ENCODE results near the gene HDAC5.
A peak's percentile ranks its signal among the peaks of the same experiment; 100 is the strongest.

Gene HDAC5

DNA sequence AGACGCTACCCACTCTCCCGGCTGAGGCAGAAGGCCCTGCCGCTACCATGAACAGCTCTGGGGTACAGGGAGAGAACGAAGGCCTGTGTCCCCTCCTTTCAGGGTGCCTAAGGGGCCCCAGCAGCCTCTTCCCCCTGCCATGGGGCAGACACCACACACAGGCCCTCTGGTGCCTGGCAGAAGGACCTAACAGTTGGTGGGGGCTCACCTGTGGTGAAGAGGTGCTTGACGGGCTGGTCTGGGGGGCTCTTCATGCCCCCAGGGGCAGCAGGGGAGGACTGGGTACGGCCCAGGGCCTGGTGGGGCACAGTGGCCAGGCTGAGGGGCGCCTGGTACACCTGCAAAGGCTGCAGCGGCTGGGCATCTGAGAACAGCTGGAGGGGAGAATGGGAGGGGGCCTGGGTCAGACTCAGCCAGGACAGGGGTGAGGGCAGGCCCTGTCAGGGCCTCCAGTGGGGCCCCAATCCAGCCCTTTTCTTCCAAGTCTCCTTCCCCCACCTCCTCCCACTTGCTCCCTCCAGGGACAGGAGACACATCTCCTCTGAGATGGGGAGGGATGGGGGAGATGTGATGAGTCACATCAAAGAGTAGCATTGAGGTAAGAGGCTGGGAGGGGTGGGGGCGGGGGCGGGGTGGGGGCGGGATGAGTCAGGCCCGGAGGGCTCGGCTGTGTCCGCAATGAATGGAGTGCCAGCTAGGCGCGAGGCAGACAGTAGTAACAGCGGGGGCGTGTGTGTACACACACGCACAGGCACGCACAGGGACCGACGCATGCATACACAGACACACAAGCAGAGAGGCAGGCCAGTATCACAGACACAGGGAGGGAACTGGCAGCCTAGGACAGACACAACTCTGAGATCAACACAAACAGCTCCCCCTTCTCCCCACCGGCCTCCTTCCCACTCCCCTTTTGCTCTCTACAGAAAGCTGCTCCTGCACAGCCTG is 36.8 kb downstream of the HDAC5 start:
- Histone ChIP-seq H3K4me3 (ENCODE audit: insufficient read depth, low read depth, low read length, poor library complexity, severe bottlenecking) (no peak overlapping the region), H3K27me3 (replicated peaks; ENCODE audit: control insufficient read depth, insufficient read depth, low read length, poor library complexity, severe bottlenecking) (no peaks in the 10 kb centered on the region), H3K9me3 (ENCODE audit: control insufficient read depth, low read length) (no peaks in the 10 kb centered on the region), H3K36me3 (ENCODE audit: control insufficient read depth, insufficient read depth, low read length) (peaks cover 38% of the 10 kb centered on the region), H3K27ac (ENCODE audit: insufficient read depth, low read length, poor library complexity, severe bottlenecking) (no peak overlapping the region), H3K4me1 (ENCODE audit: control insufficient read depth, insufficient read depth, low read length, poor library complexity, severe bottlenecking) (no peaks in the 10 kb centered on the region)
- DNase-seq: peak in 1 of 3 donors; percentile 16

DNA sequence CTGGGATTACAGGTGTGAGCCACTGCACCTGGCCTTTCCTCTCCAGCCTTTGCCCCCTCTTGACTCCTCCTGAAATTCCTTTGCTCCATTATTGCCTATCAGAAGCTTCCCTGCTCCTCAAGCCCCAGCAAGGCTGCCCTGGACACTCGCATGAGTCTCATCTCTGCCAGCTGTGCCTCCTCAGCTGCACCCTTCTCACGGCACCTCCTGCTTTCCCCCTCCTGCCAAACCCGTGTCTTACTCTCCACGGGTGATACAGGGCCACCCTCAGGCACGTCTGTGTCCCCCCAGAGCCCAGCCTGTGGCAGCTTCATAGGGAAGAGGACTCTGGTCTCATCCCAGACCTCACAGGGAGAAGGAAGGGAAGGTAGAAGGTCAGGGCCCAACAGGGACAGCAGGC is 37.5 kb downstream of the HDAC5 start:
- DNase-seq: no peak
- Histone ChIP-seq H3K27ac (ENCODE audit: insufficient read depth, low read length, poor library complexity, severe bottlenecking) (no peak overlapping the region), H3K4me3 (ENCODE audit: insufficient read depth, low read depth, low read length, poor library complexity, severe bottlenecking) (no peak overlapping the region), H3K36me3 (ENCODE audit: control insufficient read depth, insufficient read depth, low read length) (peaks cover 32% of the 10 kb centered on the region), H3K4me1 (ENCODE audit: control insufficient read depth, insufficient read depth, low read length, poor library complexity, severe bottlenecking) (no peaks in the 10 kb centered on the region), H3K27me3 (replicated peaks; ENCODE audit: control insufficient read depth, insufficient read depth, low read length, poor library complexity, severe bottlenecking) (no peaks in the 10 kb centered on the region), H3K9me3 (ENCODE audit: control insufficient read depth, low read length) (no peaks in the 10 kb centered on the region)

DNA sequence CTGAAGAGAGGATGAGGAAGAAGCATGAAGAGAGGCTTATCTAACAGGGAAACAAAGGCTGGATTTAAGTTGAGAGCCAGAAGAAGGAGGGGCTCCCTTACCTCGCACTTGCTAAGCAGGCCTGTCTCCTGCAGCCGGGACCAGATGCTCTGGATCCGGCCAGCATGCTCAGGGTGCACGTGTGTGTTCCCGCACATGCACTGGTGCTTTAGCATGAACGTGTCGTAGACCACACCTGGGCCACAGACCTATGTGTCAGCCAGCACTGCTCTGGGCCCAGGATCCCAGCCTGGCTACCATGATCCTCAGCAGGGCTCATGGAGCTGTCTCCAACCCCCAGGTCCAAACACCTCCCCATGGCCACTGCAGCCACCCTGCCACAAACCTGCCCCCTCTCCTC is 38.5 kb downstream of the HDAC5 start:
- H3K4me1 ChIP-seq (ENCODE audit: control insufficient read depth, insufficient read depth, low read length, poor library complexity, severe bottlenecking): no peaks in the 10 kb centered on the region
- peaks cover 41% of the 10 kb centered on the region for H3K36me3 ChIP-seq (ENCODE audit: control insufficient read depth, insufficient read depth, low read length)

DNA sequence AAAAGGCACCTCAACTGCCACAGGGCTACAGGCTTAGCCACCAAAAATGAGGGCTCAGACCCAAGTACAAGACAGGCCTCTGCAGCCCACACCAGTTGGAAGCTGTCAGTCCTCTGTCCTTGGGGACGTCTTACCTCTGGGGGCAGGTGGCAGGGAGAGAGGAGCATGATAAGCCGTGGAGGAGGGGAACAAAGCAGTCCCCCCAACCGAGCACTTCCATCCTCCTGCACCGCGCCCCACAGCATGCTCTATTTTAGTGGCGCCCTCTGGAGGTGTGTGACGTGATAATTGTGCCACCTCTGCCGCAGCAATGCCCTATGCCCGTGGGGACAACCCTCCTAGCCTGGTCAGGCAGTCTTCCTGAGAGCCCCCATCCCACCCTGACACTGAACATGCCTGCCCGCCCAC is 39.3 kb downstream of the HDAC5 start:
- no peaks in the 10 kb centered on the region for H3K9me3 ChIP-seq (ENCODE audit: control insufficient read depth, low read length)
- no peak overlapping the region for H3K27ac ChIP-seq (ENCODE audit: insufficient read depth, low read length, poor library complexity, severe bottlenecking)
- no peaks in the 10 kb centered on the region for H3K27me3 ChIP-seq (replicated peaks; ENCODE audit: control insufficient read depth, insufficient read depth, low read length, poor library complexity, severe bottlenecking)
- no peak overlapping the region for H3K4me3 ChIP-seq (ENCODE audit: insufficient read depth, low read depth, low read length, poor library complexity, severe bottlenecking)
- peaks cover 42% of the 10 kb centered on the region for H3K36me3 ChIP-seq (ENCODE audit: control insufficient read depth, insufficient read depth, low read length)
- no peak for DNase-seq
- H3K4me1 ChIP-seq (ENCODE audit: control insufficient read depth, insufficient read depth, low read length, poor library complexity, severe bottlenecking): no peaks in the 10 kb centered on the region

More for the DNA sequence above, 38.5 kb downstream of the HDAC5 start:
- no peak overlapping the region for H3K27ac ChIP-seq (ENCODE audit: insufficient read depth, low read length, poor library complexity, severe bottlenecking)
- no peak overlapping the region for H3K4me3 ChIP-seq (ENCODE audit: insufficient read depth, low read depth, low read length, poor library complexity, severe bottlenecking)
- no peak for DNase-seq
- no peaks in the 10 kb centered on the region for H3K9me3 ChIP-seq (ENCODE audit: control insufficient read depth, low read length)
- no peaks in the 10 kb centered on the region for H3K27me3 ChIP-seq (replicated peaks; ENCODE audit: control insufficient read depth, insufficient read depth, low read length, poor library complexity, severe bottlenecking)

DNA sequence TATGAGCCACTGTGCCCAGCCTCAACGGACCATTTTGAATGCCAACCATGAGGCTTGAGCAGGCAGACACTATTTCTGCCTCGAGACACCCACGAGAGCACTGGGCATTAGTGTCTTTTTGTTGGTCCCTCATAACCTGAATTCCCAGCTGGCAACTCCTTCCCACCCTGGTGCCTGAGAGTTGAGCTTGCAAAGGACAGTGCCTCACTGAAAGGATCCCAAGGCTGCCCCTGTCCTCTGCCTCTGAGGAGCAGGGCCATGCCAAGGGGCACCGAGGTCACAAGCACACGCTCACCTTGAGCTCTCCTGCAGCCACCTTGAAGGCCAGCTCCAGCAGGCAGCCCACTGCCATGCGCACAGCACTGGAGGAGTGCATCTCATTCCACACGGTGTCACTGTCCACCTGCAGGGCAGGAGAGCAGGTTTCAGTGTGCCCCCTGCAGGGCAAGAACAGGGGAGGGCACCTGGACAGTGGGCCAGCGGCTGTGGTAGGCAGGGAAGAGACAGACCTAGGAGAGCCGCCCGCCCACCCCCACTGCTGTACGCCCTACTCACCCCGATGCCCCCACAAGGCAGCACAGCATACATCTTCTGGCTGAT is 40.1 kb downstream of the HDAC5 start:
- Histone ChIP-seq H3K36me3 (ENCODE audit: control insufficient read depth, insufficient read depth, low read length) (peaks cover 42% of the 10 kb centered on the region), H3K4me1 (ENCODE audit: control insufficient read depth, insufficient read depth, low read length, poor library complexity, severe bottlenecking) (no peaks in the 10 kb centered on the region)
- no peak for DNase-seq

DNA sequence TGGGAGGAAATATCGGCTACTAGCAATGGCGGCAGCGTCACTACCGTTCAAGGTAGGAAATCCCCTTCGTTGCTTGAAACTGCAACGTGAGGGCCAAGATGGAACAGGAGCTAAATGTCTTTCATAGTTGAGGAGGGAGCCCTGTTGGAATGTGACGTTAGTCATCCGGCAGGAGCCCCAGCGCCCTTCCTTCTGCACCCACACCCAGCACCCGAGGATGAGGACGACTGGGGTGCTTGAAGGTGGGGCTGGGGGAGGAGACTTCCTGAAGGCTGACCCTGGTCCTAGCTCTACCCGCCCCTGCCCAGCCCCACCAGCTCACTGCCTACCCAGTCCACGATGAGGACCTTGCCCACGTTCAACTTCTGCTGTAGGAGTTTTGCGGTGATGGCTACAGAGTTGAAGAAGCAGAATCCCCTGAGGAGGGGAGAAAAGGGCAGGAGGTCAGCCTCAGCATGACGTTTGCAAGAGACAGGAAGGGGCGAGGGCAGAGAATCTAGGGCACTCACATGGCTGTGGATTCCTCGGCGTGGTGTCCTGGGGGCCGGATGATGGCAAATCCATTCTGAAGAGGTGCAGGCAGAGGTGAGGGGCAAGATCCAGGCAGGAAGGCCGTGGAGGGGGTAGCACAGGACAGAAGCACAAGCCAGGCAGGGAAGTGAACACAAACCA is 41.0 kb downstream of the HDAC5 start:
- no peak for DNase-seq
- Histone ChIP-seq H3K4me3 (ENCODE audit: insufficient read depth, low read depth, low read length, poor library complexity, severe bottlenecking) (no peak overlapping the region), H3K27ac (ENCODE audit: insufficient read depth, low read length, poor library complexity, severe bottlenecking) (no peak overlapping the region), H3K27me3 (replicated peaks; ENCODE audit: control insufficient read depth, insufficient read depth, low read length, poor library complexity, severe bottlenecking) (no peaks in the 10 kb centered on the region), H3K4me1 (ENCODE audit: control insufficient read depth, insufficient read depth, low read length, poor library complexity, severe bottlenecking) (no peaks in the 10 kb centered on the region), H3K36me3 (ENCODE audit: control insufficient read depth, insufficient read depth, low read length) (peaks cover 51% of the 10 kb centered on the region), H3K9me3 (ENCODE audit: control insufficient read depth, low read length) (no peaks in the 10 kb centered on the region)

More for the DNA sequence above, 40.1 kb downstream of the HDAC5 start:
- Histone ChIP-seq H3K27me3 (replicated peaks; ENCODE audit: control insufficient read depth, insufficient read depth, low read length, poor library complexity, severe bottlenecking) (no peaks in the 10 kb centered on the region), H3K4me3 (ENCODE audit: insufficient read depth, low read depth, low read length, poor library complexity, severe bottlenecking) (no peak overlapping the region), H3K27ac (ENCODE audit: insufficient read depth, low read length, poor library complexity, severe bottlenecking) (no peak overlapping the region), H3K9me3 (ENCODE audit: control insufficient read depth, low read length) (no peaks in the 10 kb centered on the region)

DNA sequence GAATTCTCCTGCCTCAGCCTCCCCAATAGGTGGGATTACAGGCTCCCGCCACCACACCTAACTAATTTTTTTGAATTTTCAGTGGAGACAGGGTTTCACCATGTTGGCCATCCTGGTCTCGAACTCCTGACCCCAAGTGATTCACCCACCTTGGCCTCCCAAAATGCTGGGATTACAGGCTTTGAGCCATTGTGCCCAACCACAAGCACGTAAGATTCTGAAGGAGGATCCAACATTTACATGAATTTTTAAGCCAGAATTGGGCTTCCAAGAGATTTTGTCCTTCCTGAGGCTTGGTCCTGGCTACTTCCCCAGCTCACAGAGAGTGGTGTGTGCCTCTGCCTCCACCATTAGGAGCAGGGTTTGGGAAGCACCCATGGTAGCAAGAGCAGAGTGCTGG is 41.8 kb downstream of the HDAC5 start:
- no peak for DNase-seq
- Histone ChIP-seq H3K4me1 (ENCODE audit: control insufficient read depth, insufficient read depth, low read length, poor library complexity, severe bottlenecking) (no peaks in the 10 kb centered on the region), H3K4me3 (ENCODE audit: insufficient read depth, low read depth, low read length, poor library complexity, severe bottlenecking) (no peak overlapping the region), H3K27ac (ENCODE audit: insufficient read depth, low read length, poor library complexity, severe bottlenecking) (no peak overlapping the region), H3K9me3 (ENCODE audit: control insufficient read depth, low read length) (no peaks in the 10 kb centered on the region), H3K27me3 (replicated peaks; ENCODE audit: control insufficient read depth, insufficient read depth, low read length, poor library complexity, severe bottlenecking) (no peaks in the 10 kb centered on the region), H3K36me3 (ENCODE audit: control insufficient read depth, insufficient read depth, low read length) (peaks cover 54% of the 10 kb centered on the region)

DNA sequence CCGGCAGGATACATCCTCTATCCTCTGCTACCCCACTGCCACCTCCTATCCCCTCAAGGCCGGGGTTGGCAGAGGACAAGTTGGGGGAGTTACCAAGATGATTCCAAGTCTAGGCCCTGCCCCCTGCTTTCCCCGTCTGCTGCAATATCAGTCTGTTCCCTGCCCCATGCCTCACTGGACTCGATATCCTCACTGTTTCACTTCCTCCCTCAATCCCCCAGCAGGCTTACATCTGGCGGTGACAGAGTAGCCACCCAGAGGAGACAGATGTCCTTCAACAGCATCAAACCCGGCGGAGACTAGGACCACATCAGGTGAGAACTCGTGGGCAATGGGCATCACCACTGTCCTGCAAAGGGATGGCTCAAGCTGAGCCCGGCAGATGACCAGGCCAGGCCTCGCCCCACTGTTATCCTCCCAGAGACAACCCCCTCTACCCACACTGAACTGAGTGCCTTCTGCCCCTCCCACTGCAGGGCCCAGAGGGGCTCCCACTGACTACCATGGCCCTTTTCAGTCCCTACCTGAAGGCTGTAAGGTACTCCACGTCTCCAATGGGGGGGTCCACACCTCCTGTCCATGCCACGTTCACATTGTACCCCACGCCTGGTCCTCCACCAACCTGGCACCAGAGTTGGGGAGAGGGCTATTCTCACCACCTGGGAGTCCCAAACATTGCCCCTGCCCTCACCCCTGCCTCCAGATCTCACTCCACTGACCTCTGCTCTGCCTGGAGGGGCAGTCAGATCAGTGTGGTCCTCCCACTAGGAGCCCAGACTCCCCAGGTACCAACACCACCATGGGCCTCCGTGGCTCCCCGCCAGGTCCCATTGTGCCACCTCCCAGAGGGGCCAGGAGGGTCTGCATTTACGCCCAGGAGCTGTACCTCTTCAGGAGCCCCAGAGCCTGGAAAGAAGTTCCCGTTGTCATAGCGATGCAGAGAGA is 43.3 kb downstream of the HDAC5 start:
- no peak for DNase-seq
- Histone ChIP-seq H3K36me3 (ENCODE audit: control insufficient read depth, insufficient read depth, low read length) (peaks cover 51% of the 10 kb centered on the region), H3K27me3 (replicated peaks; ENCODE audit: control insufficient read depth, insufficient read depth, low read length, poor library complexity, severe bottlenecking) (no peaks in the 10 kb centered on the region), H3K27ac (ENCODE audit: insufficient read depth, low read length, poor library complexity, severe bottlenecking) (no peak overlapping the region), H3K4me1 (ENCODE audit: control insufficient read depth, insufficient read depth, low read length, poor library complexity, severe bottlenecking) (no peaks in the 10 kb centered on the region), H3K9me3 (ENCODE audit: control insufficient read depth, low read length) (no peaks in the 10 kb centered on the region), H3K4me3 (ENCODE audit: insufficient read depth, low read depth, low read length, poor library complexity, severe bottlenecking) (no peak overlapping the region)

DNA sequence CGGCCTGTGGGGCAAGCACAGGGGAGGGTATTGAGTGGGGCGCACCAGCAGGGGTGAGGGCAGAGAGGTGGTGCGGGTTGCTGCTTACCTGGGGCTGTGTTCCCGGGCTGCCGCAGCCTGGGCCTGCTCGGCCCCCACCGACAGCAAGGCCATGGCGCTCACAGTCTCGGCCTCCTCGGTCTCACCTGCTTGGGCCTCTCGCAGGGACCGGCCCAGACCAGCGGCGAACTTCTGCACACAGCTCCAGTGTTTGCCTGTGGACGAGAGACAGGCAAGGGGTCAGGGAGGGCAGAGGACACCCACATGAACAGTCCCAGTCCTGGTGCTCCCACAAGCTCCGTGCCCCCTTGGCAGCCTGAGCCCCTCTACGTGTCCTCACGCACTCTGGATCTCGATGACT is 45.0 kb downstream of the HDAC5 start:
- H3K4me3 ChIP-seq (ENCODE audit: insufficient read depth, low read depth, low read length, poor library complexity, severe bottlenecking): no peak overlapping the region
- no peak for DNase-seq
- H3K27ac ChIP-seq (ENCODE audit: insufficient read depth, low read length, poor library complexity, severe bottlenecking): no peak overlapping the region
- H3K9me3 ChIP-seq (ENCODE audit: control insufficient read depth, low read length): no peaks in the 10 kb centered on the region
- no peaks in the 10 kb centered on the region for H3K4me1 ChIP-seq (ENCODE audit: control insufficient read depth, insufficient read depth, low read length, poor library complexity, severe bottlenecking)
- peaks cover 42% of the 10 kb centered on the region for H3K36me3 ChIP-seq (ENCODE audit: control insufficient read depth, insufficient read depth, low read length)
- no peaks in the 10 kb centered on the region for H3K27me3 ChIP-seq (replicated peaks; ENCODE audit: control insufficient read depth, insufficient read depth, low read length, poor library complexity, severe bottlenecking)
